Endothelial cell of umbilical vein (primary cell): ENCODE results near the gene TOP3A. TPM values are rescaled to one million over a fixed set of nuclear protein-coding genes. Genes with fewer than 3 reads are reported as not detected.

Source experiments
- BruUV-seq: library from RNA; stranded (reverse); fragments of 400-500 nt; replicated peaks from 2 replicates; lab custom pipeline; 2021; lab: Mats Ljungman, UMichigan
- CTCF ChIA-PET: fragments of 300-600, 350-600 bp; sonication (Branson Sonifier 250); formaldehyde crosslinking; loops from one replicate; lab custom pipeline; 2021; ENCODE audit warnings: antibody characterized with exemption, inconsistent platforms; lab: Charles Lee
- POLR2A ChIA-PET: fragments of 300-600, 350-600 bp; sonication (Branson Sonifier 250); formaldehyde crosslinking; loops from one replicate; lab custom pipeline; 2021; ENCODE audit warnings: antibody characterized with exemption, inconsistent platforms; lab: Charles Lee
- DNase-seq: peaks from one replicate; pipeline ENCODE4 v3.0.0-alpha.2; 2011; ENCODE audit warnings: low read depth, low spot score
- FAIRE-seq: peaks from 2 replicates; lab custom pipeline; 2011; peaks lifted over from hg19 to GRCh38; lab: Jason Lieb, UNC
- H2AFZ ChIP-seq: 2 replicates; pipeline ENCODE4 v1.6.0; 2012; ENCODE audit warnings: low read depth, low read length, control low read depth, inconsistent platforms
- H3K27ac ChIP-seq: 2 replicates; pipeline ENCODE4 v1.5.1; 2011; ENCODE audit warnings: low read depth, mild to moderate bottlenecking, control low read depth, low read length, moderate library complexity; ENCODE audit not compliant: insufficient read depth
- H3K27me3 ChIP-seq, 2 experiments: 2 replicates each; pipeline versions ENCODE4 v1.6.0 to v1.6.1; 2011; ENCODE audit warnings: low read length in 2 of 2, mixed read lengths in 1 of 2; ENCODE audit not compliant: control insufficient read depth in 2 of 2, insufficient read depth in 2 of 2
- H3K36me3 ChIP-seq, 2 experiments: 2 replicates in 1 of 2; 3 replicates in 1 of 2; pipeline ENCODE4 v1.5.1; 2011; ENCODE audit warnings: low read length in 2 of 2, mild to moderate bottlenecking in 1 of 2, moderate library complexity in 1 of 2; ENCODE audit not compliant: control insufficient read depth in 2 of 2, insufficient read depth in 2 of 2; ENCODE audit errors: extremely low read depth in 1 of 2
- H3K4me1 ChIP-seq: 3 replicates; pipeline ENCODE4 v1.5.1; 2011; ENCODE audit warnings: mild to moderate bottlenecking, low read length; ENCODE audit not compliant: control insufficient read depth, insufficient read depth; ENCODE audit errors: extremely low read depth
- H3K4me2 ChIP-seq: 2 replicates; pipeline ENCODE4 v1.6.1; 2011; ENCODE audit warnings: low read length, control low read depth, mixed read lengths; ENCODE audit not compliant: insufficient read depth
- H3K4me3 ChIP-seq, 3 experiments: fragments of 200-600 bp in 1 of 3; sonication (generic), shearing (Covaris generic) in 1 of 3; replicated peaks in 1 of 3; 2 replicates each; pipeline ENCODE4 v1.5.1; 2011 to 2016; ENCODE audit warnings: control low read depth in 3 of 3, low read length in 3 of 3, mild to moderate bottlenecking in 2 of 3, inconsistent platforms in 1 of 3, low read depth in 1 of 3, moderate library complexity in 1 of 3; ENCODE audit not compliant: insufficient read depth in 1 of 3
- H3K79me2 ChIP-seq: 2 replicates; pipeline ENCODE4 v1.6.0; 2012; ENCODE audit warnings: low read length, inconsistent platforms; ENCODE audit not compliant: control insufficient read depth, insufficient read depth
- H3K9ac ChIP-seq: replicated peaks from 2 replicates; pipeline ENCODE3; 2011; ENCODE audit warnings: low read length, control low read depth; ENCODE audit not compliant: insufficient read depth; ENCODE audit errors: extremely low read depth
- H3K9me1 ChIP-seq: replicated peaks from 3 replicates; pipeline ENCODE4 v1.6.0; 2011; ENCODE audit warnings: mild to moderate bottlenecking, low read length; ENCODE audit not compliant: control insufficient read depth, insufficient read depth; ENCODE audit errors: extremely low read depth
- H3K9me3 ChIP-seq: replicated peaks from 2 replicates; pipeline ENCODE4 v1.5.1; 2012; ENCODE audit warnings: low read length, inconsistent platforms; ENCODE audit not compliant: control insufficient read depth, insufficient read depth
- H4K20me1 ChIP-seq: replicated peaks from 2 replicates; pipeline ENCODE3; 2011; ENCODE audit warnings: mild to moderate bottlenecking, low read length; ENCODE audit not compliant: control insufficient read depth, insufficient read depth; ENCODE audit errors: extremely low read depth
- CTCF ChIP-seq, 2 donors: IDR thresholded peaks; 1 replicate in 1 of 2; 2 replicates in 1 of 2; pipeline ENCODE4 v1.5.1; 2011; ENCODE audit warnings: low read length in 2 of 2, mild to moderate bottlenecking in 2 of 2, moderate library complexity in 2 of 2, control low read depth in 1 of 2, inconsistent platforms in 1 of 2, low read depth in 1 of 2; ENCODE audit not compliant: insufficient read depth in 1 of 2; ENCODE audit errors: extremely low read depth in 1 of 2
- EZH2 ChIP-seq: IDR thresholded peaks from 2 replicates; pipeline ENCODE4 v1.6.1; 2012; ENCODE audit warnings: borderline replicate concordance, low read depth, mild to moderate bottlenecking, moderate library complexity, low read length, inconsistent platforms; ENCODE audit not compliant: severe bottlenecking
- FOS ChIP-seq: IDR thresholded peaks from 2 replicates; pipeline ENCODE4 v1.6.1; 2011; ENCODE audit warnings: mild to moderate bottlenecking, low read length, moderate library complexity, borderline replicate concordance; ENCODE audit not compliant: insufficient read depth
- GATA2 ChIP-seq: IDR thresholded peaks from 2 replicates; pipeline ENCODE4 v1.7.0; 2011; ENCODE audit warnings: low read depth, mild to moderate bottlenecking, moderate library complexity, mixed read lengths, low read length; ENCODE audit not compliant: insufficient read length, insufficient read depth
- JUN ChIP-seq: IDR thresholded peaks from 2 replicates; pipeline ENCODE4 v1.6.1; 2011; ENCODE audit warnings: borderline replicate concordance, low read depth; ENCODE audit not compliant: insufficient read length, insufficient read depth
- MAX ChIP-seq: IDR thresholded peaks from 2 replicates; pipeline ENCODE4 v1.6.1; 2011; ENCODE audit not compliant: insufficient read depth, insufficient read length
- MYC ChIP-seq: IDR thresholded peaks from one replicate; pipeline ENCODE4 v1.6.1; 2011; ENCODE audit warnings: mild to moderate bottlenecking, low read depth, low read length
- POLR2A ChIP-seq: IDR thresholded peaks from 2 replicates; pipeline ENCODE4 v1.6.1; 2012; ENCODE audit warnings: low read depth, mild to moderate bottlenecking, control low read depth, low read length
- POLR2AphosphoS5 ChIP-seq: IDR thresholded peaks from 2 replicates; pipeline ENCODE4 v1.6.1; 2012; ENCODE audit warnings: low read depth, mild to moderate bottlenecking, control low read depth, low read length, moderate library complexity; ENCODE audit not compliant: insufficient read depth
- dilution Hi-C: fragments of 300-500 bp; cut with MboI; formaldehyde crosslinking; loops from one replicate; pipeline ENCODE4 v1.15.0; 2019; ENCODE audit warnings: low sequenced_read_pairs; ENCODE audit not compliant: extremely low pct_ligation_motif_present
- intact Hi-C: fragments of 100-400 bp; cut with micrococcal nuclease; formaldehyde crosslinking; loops from one replicate; pipeline ENCODE4 v1.10.0; 2022
- polyA plus RNA-seq, 4 experiments: library from polyadenylated mRNA; depleted of rRNA in 3 of 4; stranded (reverse) in 3 of 4; unstranded in 1 of 4; fragments of >200 nt; gene quantifications; 2 replicates each; pipeline versions ENCODE4 v1.2.1 to v1.2.3, GENCODE V29; 2011 to 2012; ENCODE audit warnings: missing spikeins in 1 of 4
- total RNA-seq: library from RNA; stranded (reverse); gene quantifications from 2 replicates; pipeline ENCODE4 v1.2.3, GENCODE V29; 2021

The TOP3A gene
- total and polyA plus RNA-seq, 2 donors (not counting 3 experiments of a cell fraction or from before 2014, with no cell fraction given), result 20.4 to 53.1 TPM

- H3K4me2 ChIP-seq, result peak overlapping the region; percentile 26
- no peak for FAIRE-seq
- no TSS peak for BruUV-seq
- no peaks in the 10 kb centered on the region for H3K9me1 ChIP-seq
- ChIA-PET CTCF (interaction anchor here (2.5 kb wide), 1 partner anchor 10 kb away, joined by 12 read pairs; no protein-coding TSS in a partner anchor), POLR2A (no interaction called here)
- dilution Hi-C loops (no loop called here), intact Hi-C loops (no loop called here)
- peaks cover 23% of the 10 kb centered on the region for H3K79me2 ChIP-seq
- H2AFZ ChIP-seq, result peak overlapping the region; percentile 86
- peak overlapping the region; percentile 85 for H3K27ac ChIP-seq
- TF ChIP-seq CTCF (IDR thresholded peaks at IDR 0.05; ENCODE audit: extremely low read depth in 1 of 2, insufficient read depth in 1 of 2, low read depth in 1 of 2, low read length in 2 of 2) (no peak), POLR2AphosphoS5 (peak; percentile 24)
- H3K9ac ChIP-seq, result peak overlapping the region; percentile 82
- peak overlapping the region; percentile 66 to 84 (median 82) for H3K4me3 ChIP-seq
- H3K4me1 ChIP-seq, result peaks cover 14% of the 10 kb centered on the region
- H3K36me3 ChIP-seq, result peaks cover 4 to 34% of the 10 kb centered on the region in 2 experiments
- H3K9me3 ChIP-seq, result no peaks in the 10 kb centered on the region
- H4K20me1 ChIP-seq, result no peaks in the 10 kb centered on the region
- DNase-seq, result peak; percentile 65
- H3K27me3 ChIP-seq, result no peaks in the 10 kb centered on the region
Measured at GRCh38 chr17:18257982-18258355, 56.8 kb downstream of the TOP3A start.

GRCh38 chr17:18257268-18257981, 57.4 kb downstream of the TOP3A start:
- POLR2A ChIA-PET, result no interaction called here
- TSS peak; percentile 9 for BruUV-seq
- Histone ChIP-seq H3K4me3 (peak overlapping the region; percentile 66 to 84 (median 82)), H3K9me1 (no peaks in the 10 kb centered on the region), H3K9me3 (no peaks in the 10 kb centered on the region), H3K4me1 (peaks cover 14% of the 10 kb centered on the region), H4K20me1 (no peaks in the 10 kb centered on the region), H3K9ac (peak overlapping the region; percentile 82), H3K27ac (peak overlapping the region; percentile 85), H3K79me2 (peaks cover 23% of the 10 kb centered on the region), H3K4me2 (peak overlapping the region; percentile 26), H3K27me3 (no peaks in the 10 kb centered on the region), H2AFZ (peak overlapping the region; percentile 79), H3K36me3 (peaks cover 4 to 38% of the 10 kb centered on the region in 2 experiments)
- dilution Hi-C loops, result no loop called here
- TF ChIP-seq EZH2, result no peak
- no peak for TF ChIP-seq MYC
- no peak for TF ChIP-seq GATA2
- TF ChIP-seq MAX, result no peak
- no peak for TF ChIP-seq CTCF (IDR thresholded peaks at IDR 0.05; ENCODE audit: extremely low read depth in 1 of 2, insufficient read depth in 1 of 2, low read depth in 1 of 2, low read length in 2 of 2)
- no peak for TF ChIP-seq JUN
- no peak for TF ChIP-seq POLR2AphosphoS5
- no peak for TF ChIP-seq FOS
- no peak for TF ChIP-seq POLR2A
- FAIRE-seq, result no peak
- intact Hi-C loops, result no loop called here
- DNase-seq, result no peak
- CTCF ChIA-PET, result interaction anchor here (2.5 kb wide), 1 partner anchor 9 kb away, joined by 12 read pairs; no protein-coding TSS in a partner anchor
